Amniotic epithelial cell (primary cell): ENCODE results near the gene MIGA2.

Experiments used
- DNase-seq: peaks from one replicate; pipeline ENCODE4 v3.0.0-alpha.2; 2010; ENCODE audit warnings: low read depth

Gene MIGA2

DNA sequence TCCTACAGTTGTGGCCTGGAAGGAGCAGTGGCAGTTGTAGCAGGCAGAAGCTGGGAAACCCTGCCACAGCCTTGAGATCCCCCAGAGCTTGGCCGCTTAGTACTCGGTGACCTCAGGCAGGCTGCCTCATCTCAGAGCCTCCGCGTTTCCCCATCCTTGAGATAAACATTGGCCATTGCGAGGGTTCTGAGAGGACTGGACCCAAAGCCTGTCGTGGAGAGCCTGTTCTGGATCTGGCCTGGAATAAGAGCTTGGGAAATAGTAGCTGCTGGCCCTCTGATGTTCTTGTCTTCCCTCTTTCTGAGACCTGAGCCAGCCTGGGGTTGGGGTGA, 1.3 kb downstream of the MIGA2 start:
- no peak for DNase-seq

DNA sequence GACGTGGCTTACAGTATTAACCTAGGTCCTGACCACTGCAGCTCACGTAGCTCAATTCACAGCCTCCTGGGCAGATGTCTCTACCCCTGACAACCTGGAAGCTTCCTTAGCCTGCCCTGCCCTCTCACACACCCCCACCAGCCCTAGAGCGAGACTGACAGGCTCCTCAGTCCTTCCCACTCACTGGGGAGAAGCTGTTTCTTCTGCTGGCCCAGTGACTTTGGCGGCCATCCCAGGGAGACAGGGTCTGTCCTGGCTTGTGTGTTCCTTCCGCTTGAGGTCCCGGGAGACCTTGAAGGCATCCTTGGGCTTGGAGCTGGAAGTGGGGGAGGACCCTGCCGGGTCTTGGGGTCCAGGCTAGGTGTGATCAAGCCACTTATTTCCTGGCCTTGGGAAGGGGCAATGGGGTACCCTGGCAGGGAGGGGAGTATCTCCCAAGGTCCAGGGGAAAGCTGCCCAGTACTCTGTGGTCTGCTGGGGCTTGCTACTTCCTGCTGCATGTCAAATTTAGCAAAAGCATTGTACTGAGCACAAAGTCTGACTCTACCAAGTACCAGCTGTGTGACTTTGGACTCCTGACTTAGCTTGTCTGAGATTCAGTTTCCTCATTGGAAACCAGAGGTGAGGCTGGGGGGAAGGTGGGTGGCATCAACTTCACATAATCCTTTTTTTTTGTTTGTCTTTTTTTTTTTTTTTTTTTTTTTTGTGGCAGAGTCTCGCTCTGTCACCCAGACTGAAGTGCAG, 1.9 kb downstream of the MIGA2 start:
- DNase-seq, result no peak

DNA sequence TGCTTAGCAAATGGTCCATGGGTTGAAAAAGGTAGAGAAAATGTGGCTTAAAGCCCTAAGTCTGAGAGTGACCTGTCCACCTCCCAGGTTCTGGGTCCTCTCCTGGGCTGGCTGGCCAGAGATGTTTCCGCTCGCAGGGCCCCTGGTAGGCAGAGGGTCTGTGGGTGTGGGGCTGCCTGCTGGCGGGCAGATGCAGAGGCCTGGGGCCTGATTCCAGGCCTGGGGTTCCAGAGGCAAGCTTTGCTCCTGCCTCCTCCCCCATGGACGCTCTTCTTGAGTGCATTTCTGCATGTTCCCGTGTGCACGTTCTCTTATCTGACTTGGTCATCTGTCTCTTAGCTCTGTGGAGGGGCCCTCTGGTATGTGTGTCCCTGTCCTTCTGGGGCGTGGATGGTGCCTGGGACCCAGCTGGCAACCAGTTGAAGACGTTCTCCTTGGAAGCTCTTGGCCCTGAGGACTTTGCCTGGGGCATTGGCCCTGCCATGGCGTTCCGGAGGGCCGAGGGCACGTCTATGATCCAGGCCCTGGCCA, 3.8 kb downstream of the MIGA2 start:
- DNase-seq, result no peak

DNA sequence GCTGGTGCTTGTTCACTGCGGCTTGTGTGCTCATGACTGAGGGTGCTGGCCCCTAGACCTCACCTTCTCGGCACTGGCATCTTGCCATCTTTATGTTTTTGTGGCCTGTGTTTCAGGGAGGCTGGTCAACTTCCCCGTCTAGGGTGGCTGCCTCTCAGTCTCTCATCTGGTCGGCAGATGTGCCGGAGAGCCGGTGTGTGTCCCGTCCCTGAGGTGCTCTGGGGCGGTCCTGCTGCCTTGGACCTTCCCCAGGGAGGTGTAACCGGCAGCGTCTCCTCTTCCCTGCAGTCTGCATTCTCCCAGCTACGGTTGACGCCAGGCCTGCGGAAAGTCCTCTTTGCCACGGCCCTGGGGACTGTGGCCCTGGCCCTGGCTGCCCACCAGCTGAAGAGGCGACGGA, 5.6 kb downstream of the MIGA2 start:
- no peak for DNase-seq

DNA sequence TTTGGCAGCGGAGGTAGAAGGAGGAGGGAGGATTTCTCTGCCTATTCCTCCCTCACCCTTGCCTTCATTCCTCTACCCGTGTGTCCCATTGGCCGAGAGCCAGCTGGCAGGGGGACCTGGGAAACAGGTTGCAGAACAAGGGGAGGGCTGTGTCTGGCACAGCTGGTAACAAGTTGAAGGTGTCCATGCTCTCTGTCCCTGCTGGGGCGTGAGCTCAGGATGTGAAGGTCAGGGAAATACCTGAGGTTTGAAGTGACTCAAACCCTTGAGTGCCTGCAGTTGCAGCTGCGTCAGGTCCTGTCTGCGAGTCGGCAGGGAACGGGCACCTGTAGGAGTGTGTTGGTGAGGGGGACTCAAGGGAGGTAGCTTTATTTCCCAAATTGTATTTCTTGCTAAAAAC, 16.2 kb downstream of the MIGA2 start:
- no peak for DNase-seq

DNA sequence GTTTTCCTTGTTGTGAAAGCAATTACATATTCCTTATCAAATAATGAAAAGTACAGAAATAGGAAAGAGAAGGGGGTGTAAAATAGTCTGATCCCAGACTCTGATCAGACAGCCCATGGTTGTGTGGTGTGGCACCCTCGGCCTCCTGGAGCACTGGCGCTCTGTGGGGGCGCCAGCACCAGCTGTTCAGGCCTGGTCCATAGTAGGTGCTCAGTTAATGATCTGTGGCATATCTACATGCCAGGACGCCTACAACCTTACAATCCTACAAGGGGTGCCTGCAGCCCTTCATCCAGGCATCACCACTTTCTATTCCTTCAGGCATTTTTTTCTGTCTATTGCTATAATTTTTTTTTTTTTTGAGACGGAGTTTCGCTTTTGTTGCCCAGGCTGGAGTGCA, 16.6 kb downstream of the MIGA2 start:
- no peak for DNase-seq

DNA sequence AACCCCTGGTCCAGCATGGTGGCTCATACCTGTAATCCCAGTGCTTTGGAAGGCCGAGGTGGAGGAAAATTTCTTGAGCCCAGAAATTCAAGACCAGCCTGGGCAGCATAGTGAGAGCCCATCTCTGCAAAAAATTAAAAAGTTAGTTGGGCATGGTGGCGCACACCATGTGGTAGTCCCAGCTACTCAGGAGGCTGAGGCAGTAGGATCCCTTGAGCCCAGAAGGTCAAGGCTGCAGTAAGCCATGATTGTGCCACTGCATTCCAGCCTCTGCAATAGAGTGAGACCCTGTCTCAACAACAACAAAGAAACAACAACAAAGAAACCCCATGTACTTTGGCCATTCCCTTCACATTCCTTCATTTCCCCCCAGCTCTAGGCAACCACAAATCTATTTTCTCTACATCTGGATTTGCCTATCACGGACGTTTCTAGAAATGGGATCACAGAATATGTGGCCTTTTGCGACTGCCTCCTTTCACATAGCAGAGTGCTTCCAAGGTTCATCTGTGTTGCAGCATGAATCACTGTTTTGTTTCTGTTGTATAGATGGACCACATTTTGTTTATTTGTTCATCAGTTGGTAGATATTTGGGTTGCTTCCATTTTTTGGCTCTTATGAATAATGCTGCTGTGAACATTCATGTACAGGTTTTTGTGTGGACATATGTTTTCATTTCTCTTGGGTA, 17.9 kb downstream of the MIGA2 start:
- no peak for DNase-seq

DNA sequence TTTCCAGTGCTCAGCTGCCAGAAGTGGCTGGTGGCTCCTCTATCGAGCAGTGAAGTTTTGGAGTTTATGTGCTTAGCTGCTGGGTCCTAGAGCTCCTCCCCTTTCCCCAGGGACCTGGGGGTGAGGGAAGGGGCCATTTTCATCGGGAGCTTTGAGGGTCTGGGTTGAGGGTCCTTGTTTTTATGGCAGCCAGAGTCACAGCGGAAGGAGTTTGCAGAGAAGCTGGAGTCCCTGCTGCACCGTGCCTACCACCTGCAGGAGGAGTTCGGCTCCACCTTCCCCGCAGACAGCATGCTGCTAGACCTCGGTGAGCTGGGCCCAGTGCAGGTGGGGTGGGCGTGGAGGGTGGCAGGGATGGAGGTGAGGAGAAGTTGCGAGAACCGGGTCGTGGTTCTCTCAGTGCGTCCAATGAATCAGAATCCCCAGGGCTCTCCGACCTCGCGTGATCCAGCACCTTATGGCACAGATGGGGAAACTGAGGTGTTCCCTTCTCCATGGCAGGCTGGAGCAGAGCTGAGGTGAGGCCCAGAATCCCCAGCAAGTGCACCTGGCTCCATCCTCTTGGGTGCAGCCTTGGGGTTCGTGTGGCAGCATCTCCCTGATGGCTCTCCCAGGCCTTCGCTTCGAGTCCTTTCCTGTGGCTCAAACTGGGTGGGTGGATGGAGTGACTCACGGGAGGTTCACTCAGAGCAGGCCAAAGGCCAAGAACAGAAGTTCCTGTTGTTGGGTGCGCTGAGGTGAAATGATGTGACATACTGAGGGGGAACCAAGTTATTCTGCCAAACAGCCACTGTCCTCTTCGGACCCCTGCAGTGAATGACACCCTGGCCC, 22.8 kb downstream of the MIGA2 start:
- peak; percentile 52 for DNase-seq

DNA sequence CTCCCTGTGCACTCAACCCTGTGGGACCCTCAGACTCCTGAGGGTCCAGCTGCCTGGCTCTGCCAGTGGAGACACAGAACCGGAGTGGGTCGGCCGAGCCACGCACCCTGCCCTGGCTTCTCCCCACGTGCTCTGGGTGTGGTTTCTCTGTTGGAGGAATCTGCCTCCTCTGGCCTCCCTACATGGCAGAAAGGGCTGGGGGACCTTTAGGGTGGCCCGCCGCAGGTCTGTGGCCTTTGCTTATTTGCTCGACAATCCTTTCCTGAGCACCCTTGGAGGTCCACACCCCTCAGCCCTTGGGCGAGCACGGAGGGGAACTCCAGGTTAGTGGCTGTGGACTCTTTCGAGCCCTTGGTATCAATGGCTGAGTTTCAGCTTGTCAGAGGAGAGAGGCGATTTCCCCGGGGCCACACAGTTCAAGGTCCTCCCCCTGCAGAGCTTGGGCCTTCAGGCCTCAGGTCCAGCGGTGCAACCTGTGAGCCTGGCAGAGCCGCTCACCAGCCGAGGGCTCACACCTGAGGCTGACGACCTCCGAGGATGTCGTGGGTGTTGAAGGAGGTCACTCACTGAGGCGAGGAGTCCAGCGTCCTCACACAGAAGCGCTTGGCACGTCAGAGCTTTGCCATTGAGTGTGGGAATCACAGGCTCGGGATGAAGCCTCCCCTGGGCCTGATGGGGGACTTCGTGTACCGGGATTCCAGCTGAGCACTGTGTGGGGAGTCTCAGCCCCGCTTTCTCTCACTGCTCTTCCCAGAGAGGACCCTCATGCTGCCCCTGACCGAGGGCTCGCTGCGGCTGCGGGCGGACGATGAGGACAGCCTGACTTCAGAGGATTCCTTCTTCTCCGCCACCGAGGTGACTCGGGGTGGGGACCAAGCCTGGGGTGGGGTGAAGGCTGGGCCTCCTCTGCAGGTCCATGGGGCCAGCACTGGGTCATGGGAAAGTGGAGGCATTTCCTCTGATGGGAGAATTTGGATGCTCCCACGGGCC, 23.7 kb downstream of the MIGA2 start:
- no peak for DNase-seq

DNA sequence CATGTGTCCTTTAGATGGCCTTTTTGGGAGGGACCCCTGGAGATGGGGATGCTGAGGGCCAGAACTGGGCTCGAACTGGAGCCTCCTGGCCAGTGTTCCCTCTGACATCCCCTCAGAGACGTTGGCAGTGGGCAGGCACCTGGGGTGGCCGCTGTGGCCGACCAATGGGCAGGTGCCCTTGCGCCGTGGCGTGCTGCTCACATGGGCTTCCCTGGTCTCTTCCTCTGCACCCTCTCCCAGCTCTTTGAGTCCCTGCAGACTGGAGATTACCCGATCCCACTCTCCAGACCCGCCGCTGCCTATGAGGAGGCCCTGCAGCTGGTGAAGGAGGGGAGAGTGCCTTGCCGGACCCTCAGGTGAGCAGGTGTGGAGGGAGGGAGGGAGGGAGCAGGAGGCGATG, 24.6 kb downstream of the MIGA2 start:
- no peak for DNase-seq

DNA sequence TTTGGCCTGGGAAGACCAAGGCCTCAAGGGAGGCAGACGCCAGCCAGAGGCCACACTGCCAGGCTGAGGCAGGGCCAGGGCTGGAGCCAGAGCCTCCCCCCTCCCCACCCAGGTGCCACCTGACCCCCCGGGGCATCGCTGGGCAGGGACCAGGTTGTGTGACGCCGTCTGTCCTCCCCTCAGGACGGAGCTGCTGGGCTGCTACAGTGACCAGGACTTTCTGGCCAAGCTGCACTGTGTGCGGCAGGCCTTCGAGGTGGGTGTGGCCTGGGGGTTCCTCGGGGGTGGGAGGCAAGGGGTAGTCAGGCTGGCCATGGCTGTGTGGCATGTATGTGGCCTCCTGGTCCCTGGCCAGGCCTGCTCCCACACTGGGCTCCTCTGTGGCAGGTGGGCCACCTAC, 26.6 kb downstream of the MIGA2 start:
- no peak for DNase-seq

DNA sequence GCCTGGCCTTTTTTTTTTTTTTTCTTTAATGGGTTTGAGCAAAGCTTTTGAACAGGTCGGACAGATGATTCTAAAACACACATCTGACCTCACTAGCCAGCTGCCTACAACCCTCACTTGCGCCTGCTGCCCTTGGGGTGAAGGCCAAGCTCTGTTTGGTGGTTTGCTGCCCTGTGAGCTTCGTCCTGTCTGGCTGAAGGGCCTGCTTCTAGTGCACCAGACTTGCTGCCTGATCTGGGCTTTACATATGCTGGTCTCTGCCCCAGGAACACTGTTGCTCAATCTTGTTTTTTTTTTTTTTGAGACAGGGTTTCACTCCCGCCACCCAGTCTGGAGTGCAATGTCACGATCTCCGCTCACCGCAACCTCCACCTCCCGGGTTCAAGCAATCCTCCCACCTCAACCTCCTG, 28.1 kb downstream of the MIGA2 start:
- DNase-seq, result no peak

DNA sequence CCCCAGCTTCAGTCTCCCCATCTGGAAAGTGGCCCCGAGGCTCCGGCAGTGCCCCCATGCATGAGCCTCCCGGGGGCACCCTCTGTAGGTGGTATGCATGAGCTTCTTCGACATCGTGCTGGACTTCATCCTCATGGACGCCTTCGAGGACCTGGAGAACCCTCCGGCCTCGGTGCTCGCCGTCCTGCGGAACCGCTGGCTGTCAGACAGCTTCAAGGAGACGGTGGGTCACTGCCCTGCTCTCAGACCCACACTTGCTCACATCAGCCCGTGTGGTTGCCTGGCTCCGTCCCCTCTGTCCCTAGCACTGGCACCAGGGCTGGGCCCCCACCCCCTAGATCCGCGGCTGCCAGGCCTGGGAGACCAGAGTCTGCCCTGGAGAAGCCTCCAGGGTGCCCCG, 31.7 kb downstream of the MIGA2 start:
- DNase-seq, result no peak

DNA sequence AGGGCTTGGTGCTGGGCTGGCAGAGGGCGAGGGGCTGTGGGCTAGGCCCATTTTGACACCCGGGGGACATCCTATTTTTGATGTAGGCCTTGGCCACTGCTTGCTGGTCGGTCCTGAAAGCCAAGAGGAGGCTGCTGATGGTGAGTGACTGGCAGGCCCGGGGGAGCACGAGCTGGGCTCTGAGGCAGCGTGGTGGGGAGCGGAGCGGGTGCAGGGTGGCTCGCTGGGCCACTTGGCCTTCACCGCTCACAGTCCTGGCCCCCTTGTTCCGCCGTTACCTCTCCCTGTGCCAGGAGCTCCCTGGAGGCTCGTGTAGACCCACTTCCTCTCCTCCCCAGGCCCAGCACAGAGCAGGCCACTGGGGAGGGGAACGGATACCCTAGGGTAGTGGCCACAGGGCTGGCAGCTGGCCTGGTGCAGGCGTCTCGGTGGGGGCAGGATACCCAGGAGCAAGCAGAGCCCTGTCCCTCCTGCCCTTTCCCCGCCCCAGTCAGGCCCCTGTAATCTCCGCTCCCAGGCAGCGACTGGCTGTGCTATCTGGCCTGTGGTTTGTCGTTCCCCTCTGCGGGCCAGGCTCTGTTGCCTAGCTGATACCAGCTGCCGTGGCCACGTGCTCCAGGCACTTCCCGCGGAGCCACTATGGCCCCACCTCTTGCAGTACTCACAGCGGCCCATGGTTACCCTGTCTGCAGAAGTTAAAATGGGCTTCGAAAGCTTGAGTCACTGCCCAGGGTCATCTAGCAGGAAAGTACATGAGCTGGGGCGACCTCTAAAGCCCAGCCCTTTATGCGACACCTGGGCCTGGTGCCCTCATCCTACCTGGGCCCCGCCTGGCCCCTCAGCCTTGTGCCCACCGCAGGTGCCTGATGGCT, 32.8 kb downstream of the MIGA2 start:
- peak; percentile 82 for DNase-seq

DNA sequence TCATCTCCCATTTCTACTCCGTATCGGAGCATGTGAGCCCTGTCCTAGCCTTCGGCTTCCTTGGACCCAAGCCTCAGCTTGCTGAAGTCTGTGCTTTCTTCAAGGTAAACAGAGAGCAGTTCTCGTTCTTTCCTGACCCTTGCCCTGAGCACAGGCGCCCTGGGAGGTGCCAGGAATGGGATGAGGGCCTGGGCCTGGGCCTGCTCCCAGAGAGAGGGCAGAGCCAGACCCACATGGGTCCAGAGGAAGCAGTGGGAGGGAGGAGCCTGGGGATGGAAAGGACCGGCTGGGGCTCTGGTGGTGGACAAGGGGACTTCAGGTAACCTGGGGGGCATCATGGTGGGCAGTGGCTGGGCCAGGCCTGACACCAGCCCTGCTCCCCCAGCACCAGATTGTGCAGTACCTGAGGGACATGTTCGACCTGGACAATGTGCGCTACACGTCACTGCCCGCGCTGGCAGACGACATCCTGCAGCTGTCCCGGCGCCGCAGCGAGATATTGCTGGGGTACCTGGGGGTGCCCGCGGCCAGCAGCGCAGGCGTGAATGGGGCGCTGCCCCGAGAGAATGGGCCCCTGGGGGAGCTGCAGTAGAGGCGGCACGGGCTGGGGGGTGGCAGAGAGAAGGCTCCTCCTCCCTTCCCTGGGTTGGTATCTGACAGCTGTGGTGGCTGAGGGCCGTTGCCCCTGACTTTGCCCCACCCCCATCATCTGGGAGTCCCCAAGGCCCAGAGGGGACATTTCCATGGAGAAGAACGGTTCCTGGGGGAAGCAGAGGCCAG, 33.6 kb downstream of the MIGA2 start:
- DNase-seq, result no peak

DNA sequence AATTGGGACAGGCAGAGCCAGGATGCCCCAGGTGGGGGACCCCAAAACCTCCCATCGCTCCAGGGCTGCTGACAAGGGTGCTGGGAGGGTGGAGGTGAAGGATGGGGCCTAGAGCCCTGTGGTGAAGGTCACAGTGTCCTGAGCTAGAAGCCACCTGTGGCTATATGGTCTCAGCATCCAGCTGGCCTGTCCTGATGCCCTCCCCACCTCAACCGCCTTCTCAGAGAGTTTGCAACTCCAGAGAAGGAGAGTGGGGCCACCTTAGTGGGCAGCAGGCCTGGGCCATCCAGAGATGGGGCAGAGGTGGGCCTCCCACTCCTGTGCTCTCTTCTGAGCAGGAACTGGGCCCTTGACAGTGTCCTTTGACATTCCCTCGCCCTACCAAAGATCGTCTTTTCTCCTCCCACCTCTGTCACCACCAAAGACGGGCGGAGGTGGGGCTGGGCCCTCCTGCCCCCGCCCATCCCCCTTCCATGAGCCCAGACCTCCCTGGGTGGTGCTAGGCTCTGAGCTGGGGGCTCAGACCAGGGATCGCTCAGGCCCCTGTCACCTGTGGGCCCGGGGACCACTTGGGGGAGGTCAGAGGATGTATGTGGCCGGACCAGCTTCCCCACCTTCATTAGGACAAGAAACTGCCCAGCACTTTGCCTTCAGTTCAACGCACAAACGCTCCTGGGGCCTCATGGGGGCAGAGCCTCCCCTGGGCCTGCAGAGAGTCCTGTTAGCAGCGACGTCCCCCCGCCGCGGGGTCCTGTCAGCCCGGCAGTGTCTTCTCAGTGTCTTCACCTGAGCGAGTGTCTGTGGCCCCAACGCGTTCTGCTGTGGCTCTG, 34.5 kb downstream of the MIGA2 start:
- no peak for DNase-seq

DNA sequence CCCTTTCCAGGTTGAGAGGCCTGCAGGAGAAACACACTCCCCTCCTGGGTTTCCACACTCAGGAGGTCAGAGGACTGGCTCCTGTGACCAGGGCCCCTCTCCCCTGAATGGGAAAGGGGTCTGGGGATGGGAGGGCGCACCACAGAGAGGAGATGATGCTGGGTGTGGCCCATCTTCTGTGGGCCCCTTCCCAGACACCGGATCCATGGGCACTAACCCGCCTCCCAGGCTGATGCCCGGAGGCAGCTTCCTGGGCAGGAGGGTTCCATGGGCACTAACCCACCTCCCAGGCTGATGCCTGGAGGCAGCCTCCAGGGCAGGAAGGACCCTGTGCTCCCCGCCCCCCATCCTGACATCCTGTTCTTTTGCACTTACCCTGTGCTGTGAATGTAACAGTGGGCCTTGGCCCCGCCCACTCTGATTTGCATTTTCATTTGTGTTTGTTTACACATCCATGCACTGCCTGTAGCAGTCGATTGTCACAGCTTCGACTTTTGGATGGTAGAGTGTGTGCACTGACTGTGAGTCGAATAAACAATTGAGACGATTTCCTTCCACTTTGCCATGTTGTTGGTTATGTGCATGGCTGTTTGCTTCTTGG, 35.2 kb downstream of the MIGA2 start:
- DNase-seq, result no peak

DNA sequence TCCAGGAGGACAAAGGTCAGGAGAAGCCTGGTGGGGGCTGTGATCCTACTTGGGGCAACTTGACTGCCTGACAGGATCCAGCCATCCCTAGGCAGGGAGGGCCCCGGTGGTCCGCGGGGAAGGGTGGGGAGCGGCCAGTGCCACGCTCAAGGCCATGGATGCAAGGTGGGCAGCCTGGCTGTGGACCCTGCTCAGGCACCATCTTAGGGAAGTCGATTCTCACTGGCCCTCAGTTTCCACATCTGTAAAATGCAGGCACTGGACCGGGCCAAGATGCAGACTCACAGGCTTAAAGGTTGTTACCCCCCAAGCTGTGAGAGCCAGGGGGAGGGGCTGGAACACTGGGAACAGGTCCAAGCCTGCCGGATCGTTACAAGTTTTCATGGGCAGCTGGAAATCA, 35.7 kb downstream of the MIGA2 start:
- DNase-seq, result no peak

DNA sequence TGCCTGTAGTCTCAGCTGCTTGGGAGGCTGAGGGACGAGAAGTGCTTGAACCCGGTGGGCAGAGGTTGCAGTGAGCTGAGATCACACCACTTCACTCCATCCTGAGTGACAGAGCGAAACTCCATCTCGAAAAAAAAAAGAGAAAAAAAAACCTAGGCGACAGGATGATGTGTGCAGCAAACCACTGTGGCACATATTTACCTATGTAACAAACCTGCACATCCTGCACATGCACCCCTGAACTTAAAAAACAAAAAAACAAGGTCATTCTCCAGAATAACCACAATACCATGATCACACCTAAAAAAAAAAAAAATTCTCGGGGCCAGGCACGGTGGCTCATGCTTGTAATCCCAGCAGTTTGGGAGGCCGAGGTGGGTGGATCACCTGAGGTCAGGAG, 37.0 kb downstream of the MIGA2 start:
- DNase-seq, result no peak
